SK-N-SH (cell line): ENCODE measurements around the gene FAM222B. TPM values are rescaled to one million over a fixed set of nuclear protein-coding genes. Genes with fewer than 3 reads are reported as not detected.
A peak's percentile ranks its signal among the peaks of the same experiment; 100 is the strongest.

Experiments
- CTCF ChIA-PET: fragments of 300-600, 350-600 bp; formaldehyde crosslinking; extraction: SDS; loops from one replicate; lab custom pipeline; 2021; lab: Yijun Ruan, JAX
- POLR2A ChIA-PET: fragments of 350-600 bp; sonication (Branson Sonifier 250); formaldehyde crosslinking; extraction: SDS; loops from one replicate; lab custom pipeline; 2020; ENCODE audit warnings: antibody characterized with exemption, inconsistent platforms; lab: Yijun Ruan, JAX
- DNase-seq: peaks from one replicate; pipeline ENCODE4 v3.0.0; 2012
- H2AFZ ChIP-seq: fragments of 200-600 bp; sonication (generic); 2 replicates; pipeline ENCODE4 v1.8.1; 2016; ENCODE audit warnings: antibody characterized with exemption, mild to moderate bottlenecking, low read depth
- H3F3A ChIP-seq: fragments of 200-600 bp; sonication (generic); replicated peaks from 2 replicates; pipeline ENCODE3; 2016; ENCODE audit warnings: antibody characterized with exemption, mild to moderate bottlenecking; ENCODE audit not compliant: insufficient read depth
- H3K27ac ChIP-seq, 2 experiments: fragments of 200-500 bp in 1 of 2; fragments of 200-600 bp in 1 of 2; sonication (Bioruptor generic) in 1 of 2; sonication (generic), shearing (Covaris generic) in 1 of 2; 2 replicates each; pipeline versions ENCODE4 v1.5.1 to v1.6.1; 2014 to 2016; ENCODE audit warnings: low read depth in 2 of 2, inconsistent platforms in 1 of 2, low read length in 1 of 2, mild to moderate bottlenecking in 1 of 2, mixed read lengths in 1 of 2
- H3K27me3 ChIP-seq: fragments of 200-600 bp; sonication (generic), shearing (Covaris generic); 2 replicates; pipeline ENCODE4 v1.6.1; 2016; ENCODE audit warnings: mixed run types; ENCODE audit not compliant: insufficient read depth
- H3K36me3 ChIP-seq, 2 experiments: fragments of 200-500 bp in 1 of 2; fragments of 200-600 bp in 1 of 2; sonication (Bioruptor generic) in 1 of 2; sonication (generic) in 1 of 2; replicated peaks in 1 of 2; 2 replicates each; pipeline versions ENCODE3 to v1.5.1; 2014 to 2016; ENCODE audit warnings: low read length in 1 of 2, mild to moderate bottlenecking in 1 of 2; ENCODE audit not compliant: insufficient read depth in 2 of 2, control insufficient read depth in 1 of 2
- H3K4me1 ChIP-seq, 2 experiments: fragments of 200-500 bp in 1 of 2; fragments of 200-600 bp in 1 of 2; sonication (Bioruptor generic) in 1 of 2; sonication (generic), shearing (Covaris generic) in 1 of 2; 2 replicates each; pipeline versions ENCODE4 v1.5.1 to v1.6.1; 2014 to 2016; ENCODE audit warnings: low read depth in 1 of 2, low read length in 1 of 2, mixed run types in 1 of 2; ENCODE audit not compliant: insufficient read depth in 2 of 2, control insufficient read depth in 1 of 2
- H3K4me2 ChIP-seq: fragments of 200-600 bp; sonication (generic), shearing (Covaris generic); 2 replicates; pipeline ENCODE4 v1.6.1; 2017; ENCODE audit warnings: mixed run types
- H3K4me3 ChIP-seq, 2 experiments: fragments of 200-500 bp in 1 of 2; fragments of 200-600 bp in 1 of 2; sonication (Bioruptor generic) in 1 of 2; sonication (generic), shearing (Covaris generic) in 1 of 2; 2 replicates each; pipeline versions ENCODE4 v1.5.1 to v1.8.1; 2014 to 2016; ENCODE audit warnings: low read depth in 2 of 2, inconsistent platforms in 1 of 2, low read length in 1 of 2, mild to moderate bottlenecking in 1 of 2, mixed read lengths in 1 of 2, moderate library complexity in 1 of 2
- H3K79me2 ChIP-seq: fragments of 200-600 bp; sonication (generic); 2 replicates; pipeline ENCODE4 v1.8.1; 2017; ENCODE audit warnings: mild to moderate bottlenecking; ENCODE audit not compliant: insufficient read depth
- H3K9ac ChIP-seq: fragments of 200-600 bp; sonication (generic); 2 replicates; pipeline ENCODE4 v1.6.1; 2017; ENCODE audit warnings: mixed run types
- H3K9me2 ChIP-seq: fragments of 200-600 bp; sonication (generic); 2 replicates; pipeline ENCODE4 v1.6.1; 2017; ENCODE audit warnings: mixed run types
- H3K9me3 ChIP-seq: fragments of 200-600 bp; sonication (generic); 2 replicates; pipeline ENCODE4 v1.6.1; 2017; ENCODE audit warnings: mixed run types, mild to moderate bottlenecking, moderate library complexity
- H4K20me1 ChIP-seq: fragments of 200-600 bp; sonication (generic); 2 replicates; pipeline ENCODE4 v1.6.1; 2017; ENCODE audit warnings: mild to moderate bottlenecking, mixed run types; ENCODE audit not compliant: insufficient read depth
- CHD2 ChIP-seq: fragments of 150-350 bp; IDR thresholded peaks from 2 replicates; pipeline ENCODE4 v1.6.1; 2018; ENCODE audit warnings: low read length; ENCODE audit not compliant: partially characterized antibody
- ELF1 ChIP-seq: IDR thresholded peaks from 2 replicates; pipeline ENCODE4 v1.4.0; 2012
- EZH2phosphoT487 ChIP-seq: fragments of 200-600 bp; sonication (generic); IDR thresholded peaks from 2 replicates; pipeline ENCODE4 v1.6.1; 2017; ENCODE audit warnings: low read depth, mixed run types, mild to moderate bottlenecking, antibody characterized with exemption, moderate library complexity, borderline replicate concordance
- JUND ChIP-seq: IDR thresholded peaks from 2 replicates; pipeline ENCODE4 v1.4.0; 2012
- MEF2A ChIP-seq: IDR thresholded peaks from 2 replicates; pipeline ENCODE4 v1.4.0; 2012; ENCODE audit warnings: low read depth, borderline replicate concordance
- MXI1 ChIP-seq: IDR thresholded peaks from 2 replicates; pipeline ENCODE4 v1.6.1; 2012; ENCODE audit warnings: mild to moderate bottlenecking, low read depth, low read length, improper control_type of control experiment
- NRF1 ChIP-seq: IDR thresholded peaks from 2 replicates; pipeline ENCODE4 v1.6.1; 2012; ENCODE audit warnings: low read depth, mild to moderate bottlenecking, low read length
- POLR2AphosphoS5 ChIP-seq: IDR thresholded peaks from 2 replicates; pipeline ENCODE4 v1.6.1; 2012; ENCODE audit warnings: low read depth, low read length
- RAD21 ChIP-seq: IDR thresholded peaks from 2 replicates; pipeline ENCODE4 v1.6.1; 2012; ENCODE audit warnings: mild to moderate bottlenecking, low read length
- RCOR1 ChIP-seq: fragments of 150-350 bp; IDR thresholded peaks from 2 replicates; pipeline ENCODE4 v1.6.1; 2017; ENCODE audit warnings: antibody characterized with exemption, low read length
- SIN3A ChIP-seq: IDR thresholded peaks from 2 replicates; pipeline ENCODE4 v1.6.1; 2012; ENCODE audit warnings: low read depth, mild to moderate bottlenecking, low read length, moderate library complexity, borderline replicate concordance
- SMC3 ChIP-seq: IDR thresholded peaks from 2 replicates; pipeline ENCODE4 v1.6.1; 2012; ENCODE audit warnings: low read depth, low read length, improper control_type of control experiment
- TAF1 ChIP-seq: IDR thresholded peaks from 2 replicates; pipeline ENCODE4 v1.6.1; 2012; ENCODE audit warnings: low read depth, mild to moderate bottlenecking, low read length, moderate library complexity, borderline replicate concordance
- YY1 ChIP-seq: IDR thresholded peaks from 2 replicates; pipeline ENCODE4 v1.4.0; 2012; ENCODE audit warnings: low read depth, mild to moderate bottlenecking
- WGBS: methylation state at CpG from one replicate; pipeline ENCODE4 v1.1.6; 2017; ENCODE audit warnings: low lambda C conversion rate; 5-methylcytosine and 5-hydroxymethylcytosine counted together
- polyA plus RNA-seq, 3 experiments: library from polyadenylated mRNA; depleted of rRNA; stranded (reverse); fragments of >200 nt; gene quantifications; 2 replicates each; pipeline ENCODE4 v1.2.3, GENCODE V29; 2012
- TF ChIP-seq, protein P1 (sequence below): IDR thresholded peaks from 2 replicates; pipeline ENCODE4 v1.4.0; 2012; ENCODE audit warnings: low read depth, borderline replicate concordance
- TF ChIP-seq, protein P2 (sequence below): IDR thresholded peaks from 2 replicates; pipeline ENCODE4 v1.4.0; 2012; ENCODE audit warnings: low read depth
- TF ChIP-seq, protein P3 (sequence below): IDR thresholded peaks from 2 replicates; pipeline ENCODE4 v1.4.0; 2012; ENCODE audit warnings: low read depth, borderline replicate concordance
- TF ChIP-seq, protein P4 (sequence below): IDR thresholded peaks from 2 replicates; pipeline ENCODE4 v1.6.1; 2012; ENCODE audit warnings: mild to moderate bottlenecking, low read depth, low read length, moderate library complexity
- TF ChIP-seq, protein P5 (sequence below): fragments of 200-600 bp; sonication (generic); IDR thresholded peaks from 2 replicates; pipeline ENCODE4 v1.6.1; 2017; ENCODE audit warnings: antibody characterized with exemption, mild to moderate bottlenecking, moderate library complexity

Gene FAM222B, protein sequence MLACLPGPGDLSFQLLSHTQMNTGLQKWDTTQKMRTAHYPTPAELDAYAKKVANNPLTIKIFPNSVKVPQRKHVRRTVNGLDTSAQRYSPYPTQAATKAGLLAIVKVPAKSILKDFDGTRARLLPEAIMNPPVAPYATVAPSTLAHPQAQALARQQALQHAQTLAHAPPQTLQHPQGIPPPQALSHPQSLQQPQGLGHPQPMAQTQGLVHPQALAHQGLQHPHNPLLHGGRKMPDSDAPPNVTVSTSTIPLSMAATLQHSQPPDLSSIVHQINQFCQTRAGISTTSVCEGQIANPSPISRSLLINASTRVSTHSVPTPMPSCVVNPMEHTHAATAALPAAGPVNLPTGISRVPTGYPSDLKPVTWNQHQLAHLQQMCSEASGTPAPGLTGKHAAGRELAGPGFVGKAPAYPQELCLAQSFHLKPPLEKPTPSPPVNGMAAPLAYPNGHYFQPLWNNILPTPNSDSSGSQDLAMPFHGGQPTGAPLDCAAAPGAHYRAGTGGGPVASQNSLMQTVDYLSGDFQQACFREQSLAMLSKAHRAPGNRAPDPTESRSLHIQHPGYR
- polyA plus RNA-seq (2012; rRNA removed): 5.8 and 9.0 TPM in 2 replicates
- 6.1 and 8.9 TPM in 2 replicates for polyA plus RNA-seq (2012; cell fraction: cytosol; rRNA removed)
- 13.8 and 16.5 TPM in 2 replicates for polyA plus RNA-seq (2012; cell fraction: nucleus; rRNA removed)

DNA sequence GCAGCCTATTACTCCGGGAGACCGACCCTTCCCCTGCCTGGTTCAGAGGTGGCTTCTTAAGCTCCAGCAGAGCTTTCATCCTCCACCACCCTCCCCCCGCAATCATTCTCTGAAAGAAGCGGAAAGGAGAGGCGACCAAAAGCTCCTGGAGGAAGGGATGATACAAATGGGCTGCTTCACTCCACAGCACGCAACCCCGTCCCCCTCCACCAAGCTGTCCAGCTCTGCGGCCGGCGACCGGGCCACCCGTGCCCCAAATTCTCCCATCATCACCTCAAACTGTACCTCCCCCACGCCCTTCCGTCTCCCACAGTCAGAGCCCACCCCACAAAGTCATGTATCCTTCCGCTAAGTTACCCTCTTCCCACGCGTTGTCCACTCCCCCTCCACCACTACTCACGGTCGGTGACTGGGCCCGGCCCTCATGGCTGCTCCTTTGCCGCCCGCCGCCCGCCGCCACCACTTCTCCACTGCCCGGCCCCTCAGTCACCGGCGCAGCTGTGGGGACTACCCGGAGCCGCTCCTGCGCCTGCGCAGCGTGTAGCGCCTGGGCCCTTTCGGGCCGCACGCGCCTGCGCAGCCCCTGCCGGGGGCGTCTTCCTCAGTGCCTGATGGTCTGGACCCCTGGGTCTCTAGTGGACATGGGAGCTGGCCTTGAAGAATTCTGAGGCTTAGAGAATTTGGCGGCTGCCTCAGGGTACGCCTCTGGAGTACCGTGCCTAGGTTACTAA is at the start of gene FAM222B:
Gene FAM222B, minus strand, starts transcription at position 509 of the 731 bp plus-strand sequence. CDS start 76,123 bp downstream, outside the sequence.
- Histone ChIP-seq H3K36me3 (no peaks in the 10 kb centered on the region), H2AFZ (peak within 1 kb of the TSS; percentile 100), H3K4me1 (peaks cover 3 to 5% of the 10 kb centered on the region in 2 experiments; a peak in 1 of 4 replicates), H3K9me2 (no peaks in the 10 kb centered on the region), H4K20me1 (no peaks in the 10 kb centered on the region), H3K79me2 (peaks cover 50% of the 10 kb centered on the region), H3K27ac (peak within 1 kb of the TSS; percentile 58 to 73), H3K4me2 (peak within 1 kb of the TSS; percentile 76), H3K27me3 (no peaks in the 10 kb centered on the region), H3K9me3 (no peaks in the 10 kb centered on the region), H3K4me3 (peak within 1 kb of the TSS; percentile 70 to 91), H3F3A (no peaks in the 10 kb centered on the region), H3K9ac (peak within 1 kb of the TSS; percentile 78)
- TF ChIP-seq JUND (no peak), TAF1 (peak; percentile 64), MXI1 (peak; percentile 85), YY1 (0 out of 2 replicates have a peak, but pooled peaks have one; percentile 48), SIN3A (0 out of 2 replicates have a peak, but pooled peaks have one; percentile 24), POLR2AphosphoS5 (peak; percentile 78), SMC3 (no peak), RAD21 (no peak), RCOR1 (no peak), MEF2A (no peak), CHD2 (no peak), EZH2phosphoT487 (no peak), ELF1 (no peak), NRF1 (peak; percentile 99)
- TF ChIP-seq, protein P1, sequence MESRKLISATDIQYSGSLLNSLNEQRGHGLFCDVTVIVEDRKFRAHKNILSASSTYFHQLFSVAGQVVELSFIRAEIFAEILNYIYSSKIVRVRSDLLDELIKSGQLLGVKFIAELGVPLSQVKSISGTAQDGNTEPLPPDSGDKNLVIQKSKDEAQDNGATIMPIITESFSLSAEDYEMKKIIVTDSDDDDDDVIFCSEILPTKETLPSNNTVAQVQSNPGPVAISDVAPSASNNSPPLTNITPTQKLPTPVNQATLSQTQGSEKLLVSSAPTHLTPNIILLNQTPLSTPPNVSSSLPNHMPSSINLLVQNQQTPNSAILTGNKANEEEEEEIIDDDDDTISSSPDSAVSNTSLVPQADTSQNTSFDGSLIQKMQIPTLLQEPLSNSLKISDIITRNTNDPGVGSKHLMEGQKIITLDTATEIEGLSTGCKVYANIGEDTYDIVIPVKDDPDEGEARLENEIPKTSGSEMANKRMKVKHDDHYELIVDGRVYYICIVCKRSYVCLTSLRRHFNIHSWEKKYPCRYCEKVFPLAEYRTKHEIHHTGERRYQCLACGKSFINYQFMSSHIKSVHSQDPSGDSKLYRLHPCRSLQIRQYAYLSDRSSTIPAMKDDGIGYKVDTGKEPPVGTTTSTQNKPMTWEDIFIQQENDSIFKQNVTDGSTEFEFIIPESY: no peak
- TF ChIP-seq, protein P2, sequence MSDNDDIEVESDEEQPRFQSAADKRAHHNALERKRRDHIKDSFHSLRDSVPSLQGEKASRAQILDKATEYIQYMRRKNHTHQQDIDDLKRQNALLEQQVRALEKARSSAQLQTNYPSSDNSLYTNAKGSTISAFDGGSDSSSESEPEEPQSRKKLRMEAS: peak; percentile 67
- TF ChIP-seq, protein P3, sequence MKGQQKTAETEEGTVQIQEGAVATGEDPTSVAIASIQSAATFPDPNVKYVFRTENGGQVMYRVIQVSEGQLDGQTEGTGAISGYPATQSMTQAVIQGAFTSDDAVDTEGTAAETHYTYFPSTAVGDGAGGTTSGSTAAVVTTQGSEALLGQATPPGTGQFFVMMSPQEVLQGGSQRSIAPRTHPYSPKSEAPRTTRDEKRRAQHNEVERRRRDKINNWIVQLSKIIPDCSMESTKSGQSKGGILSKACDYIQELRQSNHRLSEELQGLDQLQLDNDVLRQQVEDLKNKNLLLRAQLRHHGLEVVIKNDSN: no peak
- TF ChIP-seq, protein P4, sequence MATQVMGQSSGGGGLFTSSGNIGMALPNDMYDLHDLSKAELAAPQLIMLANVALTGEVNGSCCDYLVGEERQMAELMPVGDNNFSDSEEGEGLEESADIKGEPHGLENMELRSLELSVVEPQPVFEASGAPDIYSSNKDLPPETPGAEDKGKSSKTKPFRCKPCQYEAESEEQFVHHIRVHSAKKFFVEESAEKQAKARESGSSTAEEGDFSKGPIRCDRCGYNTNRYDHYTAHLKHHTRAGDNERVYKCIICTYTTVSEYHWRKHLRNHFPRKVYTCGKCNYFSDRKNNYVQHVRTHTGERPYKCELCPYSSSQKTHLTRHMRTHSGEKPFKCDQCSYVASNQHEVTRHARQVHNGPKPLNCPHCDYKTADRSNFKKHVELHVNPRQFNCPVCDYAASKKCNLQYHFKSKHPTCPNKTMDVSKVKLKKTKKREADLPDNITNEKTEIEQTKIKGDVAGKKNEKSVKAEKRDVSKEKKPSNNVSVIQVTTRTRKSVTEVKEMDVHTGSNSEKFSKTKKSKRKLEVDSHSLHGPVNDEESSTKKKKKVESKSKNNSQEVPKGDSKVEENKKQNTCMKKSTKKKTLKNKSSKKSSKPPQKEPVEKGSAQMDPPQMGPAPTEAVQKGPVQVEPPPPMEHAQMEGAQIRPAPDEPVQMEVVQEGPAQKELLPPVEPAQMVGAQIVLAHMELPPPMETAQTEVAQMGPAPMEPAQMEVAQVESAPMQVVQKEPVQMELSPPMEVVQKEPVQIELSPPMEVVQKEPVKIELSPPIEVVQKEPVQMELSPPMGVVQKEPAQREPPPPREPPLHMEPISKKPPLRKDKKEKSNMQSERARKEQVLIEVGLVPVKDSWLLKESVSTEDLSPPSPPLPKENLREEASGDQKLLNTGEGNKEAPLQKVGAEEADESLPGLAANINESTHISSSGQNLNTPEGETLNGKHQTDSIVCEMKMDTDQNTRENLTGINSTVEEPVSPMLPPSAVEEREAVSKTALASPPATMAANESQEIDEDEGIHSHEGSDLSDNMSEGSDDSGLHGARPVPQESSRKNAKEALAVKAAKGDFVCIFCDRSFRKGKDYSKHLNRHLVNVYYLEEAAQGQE: no peak
- TF ChIP-seq, protein P5, sequence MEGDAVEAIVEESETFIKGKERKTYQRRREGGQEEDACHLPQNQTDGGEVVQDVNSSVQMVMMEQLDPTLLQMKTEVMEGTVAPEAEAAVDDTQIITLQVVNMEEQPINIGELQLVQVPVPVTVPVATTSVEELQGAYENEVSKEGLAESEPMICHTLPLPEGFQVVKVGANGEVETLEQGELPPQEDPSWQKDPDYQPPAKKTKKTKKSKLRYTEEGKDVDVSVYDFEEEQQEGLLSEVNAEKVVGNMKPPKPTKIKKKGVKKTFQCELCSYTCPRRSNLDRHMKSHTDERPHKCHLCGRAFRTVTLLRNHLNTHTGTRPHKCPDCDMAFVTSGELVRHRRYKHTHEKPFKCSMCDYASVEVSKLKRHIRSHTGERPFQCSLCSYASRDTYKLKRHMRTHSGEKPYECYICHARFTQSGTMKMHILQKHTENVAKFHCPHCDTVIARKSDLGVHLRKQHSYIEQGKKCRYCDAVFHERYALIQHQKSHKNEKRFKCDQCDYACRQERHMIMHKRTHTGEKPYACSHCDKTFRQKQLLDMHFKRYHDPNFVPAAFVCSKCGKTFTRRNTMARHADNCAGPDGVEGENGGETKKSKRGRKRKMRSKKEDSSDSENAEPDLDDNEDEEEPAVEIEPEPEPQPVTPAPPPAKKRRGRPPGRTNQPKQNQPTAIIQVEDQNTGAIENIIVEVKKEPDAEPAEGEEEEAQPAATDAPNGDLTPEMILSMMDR: no peak
- ChIA-PET POLR2A (interaction anchor here (0.5 to 1.6 kb wide), 8 partner anchors 9 to 132 kb away, joined by 3 to 5 read pairs (median 3); partner anchors contain the start of gene RPL23A), CTCF (interaction anchor here (0.6 to 4.6 kb wide), 12 partner anchors 10 to 340 kb away, joined by 3 to 27 read pairs (median 4); partner anchors contain the start of genes FLOT2 and TLCD1)
- 2% methylated on average over 27 of the region's 44 CpGs for WGBS
- peak; percentile 99 for DNase-seq
